ENCODE data around the gene CBX6.

CBX6 gene

DNA sequence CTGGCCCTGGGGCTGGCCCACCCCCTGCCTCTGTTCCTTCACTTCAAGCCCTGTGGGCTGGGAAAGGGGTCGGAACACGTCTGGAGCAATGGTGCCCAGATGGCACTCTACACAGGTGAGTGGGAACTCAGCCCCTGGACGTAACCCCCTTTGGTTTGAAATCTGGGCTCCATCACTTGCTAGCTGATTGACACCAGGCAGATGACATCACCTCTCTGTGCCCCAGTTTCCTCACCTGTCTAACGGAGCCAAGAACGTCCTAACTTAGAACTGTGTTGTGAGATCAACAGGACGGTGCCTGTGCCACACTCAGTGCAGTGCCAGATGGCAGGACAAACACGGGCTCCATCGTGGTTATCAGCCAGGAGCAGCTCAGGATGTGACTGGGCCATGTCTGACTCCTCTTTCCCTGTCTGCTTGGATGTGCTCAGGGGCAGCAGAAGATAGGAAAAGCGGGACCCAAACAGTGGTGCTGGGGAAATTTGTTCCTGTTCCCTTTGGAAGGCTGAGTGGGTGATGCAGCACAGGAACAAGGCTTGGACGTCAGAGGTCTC is 52.6 kb downstream of the CBX6 start:
- no peak for DNase-seq (ENCODE audit: low read depth)

DNA sequence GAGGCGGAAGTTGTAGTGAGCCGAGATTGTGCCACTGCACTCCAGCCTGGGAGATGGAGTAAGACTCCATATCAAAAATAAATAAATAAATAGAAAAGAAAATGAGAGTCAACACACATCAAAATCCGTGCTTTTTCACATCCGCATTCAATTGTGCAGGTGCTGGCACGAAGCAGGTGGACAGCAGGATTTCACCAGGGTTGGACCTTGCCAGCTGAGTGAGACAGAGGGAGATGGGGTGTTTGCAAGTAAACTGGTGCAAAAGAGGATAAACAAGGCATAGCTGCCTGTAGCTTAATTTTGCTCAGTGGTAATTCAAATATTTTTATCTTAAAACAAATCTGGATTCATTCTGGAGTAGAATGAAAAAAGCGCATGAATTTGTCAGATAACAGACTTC is 54.8 kb downstream of the CBX6 start:
- DNase-seq (ENCODE audit: low read depth): no peak

- DNase-seq (ENCODE audit: low read depth): no peak
Measured at GRCh38 chr22:38815842-38816241, 56.2 kb downstream of the CBX6 start.
